ENCODE results near the gene ANAPC5. TPM values are rescaled to one million over a fixed set of nuclear protein-coding genes. Genes with fewer than 3 reads are reported as not detected.

ANAPC5 gene
- total RNA-seq, 4 donors from 2014 or later: 84.1 to 128 (median 91.8) TPM

GRCh38 chr12:121345151-121345815, 6.9 kb downstream of the ANAPC5 start:
- Histone ChIP-seq H3K4me1 (no peaks in the 10 kb centered on the region), H3K27ac (no peak overlapping the region), H3K9me3 (no peaks in the 10 kb centered on the region), H3K36me3 (peaks cover 0 to 66% of the 10 kb centered on the region in 2 donors), H3K4me3 (no peak overlapping the region), H3K27me3 (no peaks in the 10 kb centered on the region)
- no peak for TF ChIP-seq CTCF (IDR thresholded peaks at IDR 0.05 in 4 of 5, conservative IDR thresholded peaks at IDR 0.05 in 1 of 5)
- TF ChIP-seq POLR2A (IDR thresholded peaks at IDR 0.05): no peak
- DNase-seq (no peak), ATAC-seq (no peak)
- intact Hi-C loops (cut with DNase I; ENCODE audit: low total_unique reads): no loop called here
- in situ Hi-C loops (cut with MboI; ENCODE audit: low sequenced_read_pairs in 4 of 4): no loop called here

GRCh38 chr12:121344506-121344905, 7.7 kb downstream of the ANAPC5 start:
- no peak for TF ChIP-seq CTCF (IDR thresholded peaks at IDR 0.05 in 4 of 5, conservative IDR thresholded peaks at IDR 0.05 in 1 of 5)
- TF ChIP-seq POLR2A (IDR thresholded peaks at IDR 0.05): no peak
- no peaks in the 10 kb centered on the region for H3K9me3 ChIP-seq
- no peak for ATAC-seq
- DNase-seq: no peak
- no peak overlapping the region for H3K27ac ChIP-seq
- no peaks in the 10 kb centered on the region for H3K27me3 ChIP-seq
- H3K36me3 ChIP-seq: peaks cover 0 to 73% of the 10 kb centered on the region in 2 donors
- no peak overlapping the region for H3K4me3 ChIP-seq
- in situ Hi-C loops (cut with MboI; ENCODE audit: low sequenced_read_pairs in 4 of 4): no loop called here
- H3K4me1 ChIP-seq: no peaks in the 10 kb centered on the region
- intact Hi-C loops (cut with DNase I; ENCODE audit: low total_unique reads): no loop called here

DNA sequence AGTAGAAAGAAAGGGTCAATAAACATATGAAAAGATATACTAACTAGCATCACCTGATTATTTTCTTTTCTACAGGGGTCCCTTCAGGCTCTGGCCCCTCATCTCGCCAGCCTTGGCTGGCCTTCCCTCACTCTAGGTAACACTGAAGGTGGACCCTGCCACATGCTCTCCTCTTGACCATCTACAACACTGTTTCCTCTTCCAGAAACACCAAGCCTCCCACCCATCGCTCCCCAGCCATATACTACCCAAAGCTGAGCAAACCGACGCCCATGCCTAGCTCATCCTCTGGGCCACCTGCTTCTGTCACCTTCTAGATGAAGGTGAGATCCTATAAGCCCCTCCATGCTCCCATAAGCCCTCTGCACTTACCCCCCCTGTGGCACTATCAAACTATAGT, 14.8 kb downstream of the ANAPC5 start:
- no peak overlapping the region for H3K27ac ChIP-seq
- H3K4me3 ChIP-seq: no peak overlapping the region
- H3K4me1 ChIP-seq: no peaks in the 10 kb centered on the region
- H3K9me3 ChIP-seq: no peaks in the 10 kb centered on the region
- H3K36me3 ChIP-seq: peaks cover 0 to 82% of the 10 kb centered on the region in 2 donors
- intact Hi-C loops (cut with DNase I; ENCODE audit: low total_unique reads) (no loop called here), in situ Hi-C loops (cut with MboI; ENCODE audit: low sequenced_read_pairs in 4 of 4) (loop anchor here in 1 of 4 donors (10.0 kb wide), 1 partner anchor 107 kb away; no protein-coding TSS in a partner anchor)
- ATAC-seq (no peak), DNase-seq (no peak)
- H3K27me3 ChIP-seq: no peaks in the 10 kb centered on the region
- no peak for TF ChIP-seq POLR2A (IDR thresholded peaks at IDR 0.05)
- no peak for TF ChIP-seq CTCF (IDR thresholded peaks at IDR 0.05 in 4 of 5, conservative IDR thresholded peaks at IDR 0.05 in 1 of 5)

DNA sequence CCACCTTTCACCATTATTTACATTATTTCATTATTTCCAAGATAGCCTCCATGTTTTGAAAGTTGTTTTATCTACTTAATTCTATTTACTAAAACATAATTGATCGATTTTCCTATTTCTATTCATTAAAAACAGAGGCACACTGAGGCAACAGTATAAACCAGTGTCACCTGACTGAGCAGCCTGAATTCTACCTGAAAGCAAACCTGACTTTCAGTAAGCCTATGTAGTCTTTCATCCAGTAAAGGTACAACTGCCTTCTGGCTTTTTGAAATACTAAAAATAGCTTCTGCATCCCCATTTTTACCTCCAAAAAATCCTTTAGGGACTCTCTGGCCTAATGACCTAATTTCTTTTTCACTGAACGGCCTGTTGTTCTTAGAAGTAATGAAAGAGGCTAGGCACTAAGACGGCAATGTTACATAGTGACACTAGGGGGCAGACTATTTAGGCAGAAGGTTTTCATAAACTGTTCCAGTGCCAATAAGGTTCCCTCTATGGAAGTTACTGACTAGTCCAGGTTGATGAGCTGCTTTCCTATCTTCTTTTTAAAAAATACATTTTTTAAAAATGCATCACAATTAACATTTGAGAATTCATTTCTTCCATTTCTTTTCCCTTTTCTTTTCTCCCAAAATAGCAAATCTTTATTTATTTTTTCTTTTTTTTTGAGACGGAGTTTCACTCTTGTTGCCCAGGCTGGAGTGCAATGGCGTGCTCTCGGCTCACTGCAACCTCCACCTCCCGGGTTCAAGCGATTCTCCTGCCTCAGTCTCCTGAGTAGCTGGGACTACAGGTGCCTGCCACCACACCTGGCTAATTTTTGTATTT, 17.5 kb downstream of the ANAPC5 start:
- H3K4me3 ChIP-seq: no peak overlapping the region
- no peaks in the 10 kb centered on the region for H3K4me1 ChIP-seq
- ATAC-seq (peak; percentile 98 to 99), DNase-seq (no peak)
- in situ Hi-C loops (cut with MboI; ENCODE audit: low sequenced_read_pairs in 4 of 4) (loop anchor here (5.0 to 10.0 kb wide), 4 partner anchors 103 to 113 kb away; no protein-coding TSS in a partner anchor), intact Hi-C loops (cut with DNase I; ENCODE audit: low total_unique reads) (loop anchor here (1.0 kb wide), 1 partner anchor 109 kb away; no protein-coding TSS in a partner anchor)
- no peaks in the 10 kb centered on the region for H3K27me3 ChIP-seq
- H3K36me3 ChIP-seq: peaks cover 0 to 86% of the 10 kb centered on the region in 2 donors
- no peak for TF ChIP-seq POLR2A (IDR thresholded peaks at IDR 0.05)
- peak; percentile 77 to 92 (median 85) for TF ChIP-seq CTCF (IDR thresholded peaks at IDR 0.05 in 4 of 5, conservative IDR thresholded peaks at IDR 0.05 in 1 of 5)
- H3K27ac ChIP-seq: no peak overlapping the region
- no peaks in the 10 kb centered on the region for H3K9me3 ChIP-seq
